Right hindlimb (tissue), 1 donor: ENCODE measurements around the gene MUSK.
"Not testable (repeated sequence)": the region's sequence is repeated elsewhere in the genome, so short reads cannot be mapped to it uniquely, and the experiment has no call there.

Source experiments
- DNase-seq: peaks from one replicate; pipeline ENCODE4 v3.0.0-alpha.2; 2018

Gene MUSK

DNA sequence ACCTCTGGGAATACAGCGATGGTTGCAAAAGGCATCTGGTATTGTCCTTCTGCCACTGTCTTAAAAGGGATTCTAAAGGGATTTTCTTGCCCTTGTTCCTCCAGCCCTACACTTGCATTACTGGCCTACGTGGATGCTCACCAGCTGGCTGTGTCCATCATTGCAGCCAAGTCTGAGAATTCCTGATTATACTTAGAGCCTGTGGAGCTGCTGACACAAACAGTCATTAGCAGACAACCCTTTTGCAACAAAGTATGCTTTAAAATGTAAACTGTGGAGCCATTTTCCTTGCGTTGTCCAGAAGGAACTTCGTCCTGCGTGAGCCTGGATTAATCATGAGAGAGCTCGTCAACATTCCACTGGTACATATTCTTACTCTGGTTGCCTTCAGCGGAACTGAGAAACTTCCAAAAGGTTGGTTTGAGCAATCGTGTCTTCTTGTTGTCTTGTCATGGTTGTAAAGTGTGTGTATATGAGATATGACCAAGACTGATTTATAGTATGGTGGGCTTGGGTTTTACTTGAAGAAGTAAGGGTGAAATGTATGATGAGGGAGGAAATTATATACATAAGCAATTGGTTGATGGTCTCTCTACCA, at the start of gene MUSK:
TSS of gene MUSK (plus strand) at position 222 of the 598 bp plus-strand sequence. CDS start at position 336, 114 bp downstream.
- peak; percentile 67 for DNase-seq

DNA sequence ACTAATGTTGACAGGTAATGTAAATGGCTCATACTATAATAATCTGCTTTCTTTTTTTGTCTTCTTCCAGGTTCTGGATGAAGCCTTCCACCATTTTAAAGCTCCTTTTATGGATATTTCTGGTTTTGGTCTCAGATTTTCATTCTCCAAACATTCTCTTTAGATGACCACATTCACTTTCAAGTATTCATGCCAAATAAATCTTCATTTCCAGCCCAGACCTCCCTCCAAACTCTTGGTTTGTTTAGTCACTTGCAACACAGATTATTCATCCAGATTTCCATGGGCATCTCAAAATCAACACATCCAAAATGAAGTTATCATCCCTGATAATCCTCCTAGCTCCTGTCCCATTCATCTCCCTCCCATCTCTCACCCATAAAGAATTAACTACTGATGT, 48.8 kb upstream of the MUSK start:
- no peak for DNase-seq

DNA sequence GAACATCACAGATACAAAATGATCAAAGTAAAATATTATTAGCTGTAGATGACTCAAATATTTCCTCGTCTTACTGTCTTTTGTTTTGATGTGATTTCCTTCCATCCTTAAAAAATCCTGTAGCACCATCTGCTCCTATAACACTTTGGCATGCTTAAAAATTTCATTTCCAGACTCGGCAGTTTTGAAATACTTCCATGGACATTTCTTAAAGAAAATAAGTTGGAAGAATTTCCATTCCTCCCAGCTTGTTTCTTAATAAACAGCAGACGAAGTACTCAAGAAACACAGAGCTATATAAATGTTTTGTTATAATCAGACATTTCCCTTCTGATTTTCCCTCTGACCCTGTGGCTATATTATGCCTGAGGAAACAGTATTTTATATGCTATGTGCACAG, 47.9 kb upstream of the MUSK start:
- DNase-seq: no peak

DNA sequence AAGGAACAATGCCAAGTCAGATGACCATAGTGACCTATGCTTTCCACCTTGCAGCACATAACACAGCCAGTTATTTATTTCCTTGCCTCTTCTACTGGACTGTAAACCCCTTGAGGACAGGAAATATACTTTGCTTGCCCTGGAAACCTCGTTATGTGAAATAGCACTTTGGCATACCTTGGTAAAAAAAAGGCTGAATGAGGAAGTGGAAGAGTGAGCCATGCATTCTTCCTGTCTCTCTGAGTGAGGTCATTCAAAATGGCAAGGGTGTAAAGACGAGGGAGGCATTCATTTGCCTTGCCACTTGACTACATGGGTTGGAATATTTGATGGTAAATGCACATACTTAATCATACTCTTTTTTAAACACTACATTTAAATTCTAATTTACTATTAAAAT, 46.2 kb upstream of the MUSK start:
- no peak for DNase-seq

DNA sequence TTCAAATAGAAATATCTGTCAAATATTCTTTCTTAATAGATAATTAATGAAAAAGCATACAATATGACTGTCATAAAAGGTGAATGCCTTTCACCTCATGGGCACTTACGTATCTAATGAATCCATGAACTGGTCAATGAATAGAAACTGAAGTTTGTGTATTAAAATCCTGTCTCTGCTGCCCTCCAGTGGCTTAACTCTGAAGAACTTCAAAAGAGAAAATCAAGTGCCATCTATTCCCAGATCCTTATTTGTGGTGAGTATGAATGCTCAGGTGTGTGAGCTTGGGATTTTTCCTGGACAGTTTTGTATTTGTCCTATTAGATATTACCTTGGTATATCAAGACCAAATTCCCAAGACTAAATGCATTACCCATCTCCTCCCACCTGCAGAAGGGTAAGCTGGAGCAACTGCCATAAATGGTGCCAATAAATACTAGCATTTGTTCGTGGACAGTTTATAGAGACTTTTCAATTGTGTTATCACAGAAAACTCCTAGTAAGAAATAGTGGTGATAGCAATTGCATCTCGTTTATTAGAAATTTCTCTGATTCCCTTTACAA, 45.0 kb upstream of the MUSK start:
- DNase-seq: no peak

DNA sequence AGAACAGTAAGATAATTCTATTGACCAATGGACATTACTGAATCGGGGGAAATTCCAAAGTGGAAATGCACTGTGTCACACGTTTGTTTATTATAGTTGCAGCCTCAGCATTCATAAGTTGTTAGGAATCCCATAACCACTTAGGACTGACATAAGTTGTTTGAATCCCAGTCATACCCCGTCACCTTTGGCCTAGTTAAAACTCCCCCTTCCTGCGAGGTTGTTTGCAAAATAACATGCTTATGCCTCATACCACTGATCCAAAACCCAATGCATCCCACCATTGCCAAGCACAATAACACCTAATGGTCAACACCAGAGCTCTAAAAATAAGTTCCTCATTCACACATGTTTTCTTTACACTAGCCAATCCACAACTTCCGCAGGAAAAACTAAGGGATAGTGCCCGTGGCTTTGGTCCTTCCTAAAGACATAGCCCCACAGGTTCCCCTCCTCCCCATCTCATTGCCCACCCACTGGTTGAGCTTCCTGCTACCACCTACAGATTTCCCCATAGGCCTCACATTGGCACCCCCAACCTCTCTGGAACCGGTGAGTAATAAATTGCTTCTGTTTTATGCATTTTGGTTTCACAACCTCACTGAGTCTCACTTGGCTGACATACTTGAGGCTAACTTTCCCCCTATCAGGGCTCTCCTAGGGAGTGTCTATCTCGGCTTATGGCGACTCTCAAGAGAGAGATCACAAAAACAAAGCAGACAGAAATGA, 42.3 kb upstream of the MUSK start:
- no peak for DNase-seq

DNA sequence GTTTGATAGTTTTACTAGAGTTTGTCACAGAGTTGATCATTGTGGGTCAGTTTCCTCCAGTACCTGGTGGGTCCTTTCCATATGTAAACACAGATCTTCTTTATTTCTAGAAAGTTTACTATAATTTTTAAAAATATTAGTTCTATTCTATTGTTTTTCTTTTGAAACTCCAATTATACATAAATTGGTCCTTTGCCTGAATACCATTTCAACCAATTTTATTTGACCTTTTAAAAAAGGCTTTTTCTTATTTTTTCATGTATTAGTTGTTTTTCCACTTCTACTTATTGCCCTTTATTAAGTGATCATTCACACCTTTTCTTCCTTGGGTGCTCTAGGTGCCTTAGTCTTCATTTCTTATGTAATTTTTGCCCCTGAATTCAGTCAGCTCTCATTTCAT, 33.0 kb upstream of the MUSK start:
- no peak for DNase-seq

DNA sequence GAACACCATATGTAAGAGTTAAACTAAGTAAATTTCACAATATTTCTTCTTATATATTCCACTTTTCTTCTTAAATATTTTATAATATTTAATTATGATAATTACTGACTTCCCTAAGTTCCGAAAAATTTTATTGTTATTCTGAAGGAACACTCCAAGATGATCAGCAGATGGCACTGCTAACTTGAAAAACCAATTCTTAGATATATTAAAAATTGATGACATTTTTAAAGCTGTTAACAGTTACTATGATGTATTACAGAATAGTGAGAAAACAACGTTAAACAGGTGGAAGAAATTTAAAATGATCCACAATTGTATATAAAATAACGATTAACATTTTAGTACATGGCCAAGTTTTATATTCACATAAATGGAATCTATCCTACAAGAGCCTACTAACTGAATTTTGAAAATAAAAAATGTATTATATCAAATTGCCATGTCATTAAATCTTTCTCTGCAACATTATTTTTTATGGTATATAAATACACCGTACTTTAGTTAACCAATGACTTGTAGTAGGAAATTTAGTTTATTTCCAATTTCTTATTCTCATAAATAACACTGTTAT, 30.1 kb upstream of the MUSK start:
- no peak for DNase-seq

DNA sequence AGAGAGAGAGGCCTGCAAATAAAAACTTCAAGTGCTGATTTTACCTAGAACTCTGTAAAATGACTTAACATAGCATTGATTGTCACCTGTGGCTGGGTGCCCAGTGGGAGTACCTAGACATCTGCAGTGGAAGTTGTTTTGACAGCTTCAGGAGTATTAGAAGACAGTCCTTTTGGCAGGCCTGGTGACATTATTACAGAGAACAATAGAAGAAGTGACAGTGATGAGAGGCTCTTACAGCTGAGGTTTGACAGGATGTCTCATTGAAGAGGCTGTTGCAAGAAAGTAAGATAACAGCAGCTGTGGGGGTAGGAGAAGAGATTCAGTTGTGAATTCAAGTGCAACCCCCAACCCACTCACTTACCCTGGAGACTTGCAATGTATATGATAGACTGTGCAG, 27.9 kb upstream of the MUSK start:
- no peak for DNase-seq

DNA sequence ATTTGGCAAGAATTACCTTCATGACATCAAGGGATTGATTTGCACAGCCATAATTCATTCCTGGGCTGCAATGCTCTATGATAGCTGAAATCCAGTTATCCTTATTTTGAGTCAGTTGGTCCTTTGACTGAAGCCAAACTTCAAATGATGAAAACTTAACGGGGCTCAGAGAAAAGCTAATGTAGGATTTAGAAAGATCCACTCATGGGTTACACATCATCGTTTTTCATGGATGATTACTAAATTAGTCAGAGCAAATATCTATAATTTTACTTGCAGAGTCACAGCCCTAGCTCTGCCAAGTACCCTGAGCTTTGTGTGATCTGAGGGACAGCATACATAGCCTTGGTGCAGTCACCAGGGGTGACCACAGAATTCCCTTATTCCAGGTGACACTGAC, 27.3 kb upstream of the MUSK start:
- no peak for DNase-seq

DNA sequence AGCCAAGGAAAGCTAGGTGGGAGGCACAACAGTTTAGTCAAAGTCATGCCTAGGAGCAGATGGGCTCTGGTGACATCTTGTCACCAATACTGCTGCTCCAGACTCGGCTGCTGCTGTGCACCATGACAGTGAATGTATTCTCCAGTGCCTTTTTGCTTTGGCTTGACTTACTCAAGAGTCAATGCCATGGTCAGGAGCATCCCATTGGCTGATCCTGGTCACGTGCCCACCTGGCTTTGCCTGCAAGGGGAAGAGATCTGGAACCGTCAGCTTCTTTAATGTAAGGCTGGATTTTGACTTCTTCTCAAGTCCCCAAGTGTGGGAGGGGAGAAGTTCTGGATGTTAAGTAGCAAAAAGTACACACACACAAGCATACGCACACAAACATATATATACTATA, 19.9 kb upstream of the MUSK start:
- no peak for DNase-seq

DNA sequence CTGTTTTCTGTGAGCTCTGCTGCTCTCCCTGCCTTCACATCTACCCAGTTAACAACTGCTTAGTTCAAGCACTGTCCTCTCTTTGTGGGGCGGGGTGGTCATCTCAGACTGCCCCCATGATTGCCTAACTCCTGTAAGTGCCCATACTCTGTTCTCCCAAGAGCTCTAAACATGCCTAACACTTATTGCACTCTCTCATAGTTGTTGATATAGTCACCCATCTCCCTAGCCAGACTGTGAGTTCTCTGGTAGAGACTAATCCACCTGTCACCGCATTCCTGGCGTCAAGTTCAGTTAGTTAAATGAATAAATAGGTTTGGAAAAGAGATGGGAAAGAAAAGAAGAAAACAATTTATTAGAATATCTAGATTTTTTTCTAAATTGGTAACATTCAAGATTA, 18.3 kb upstream of the MUSK start:
- DNase-seq: no peak

DNA sequence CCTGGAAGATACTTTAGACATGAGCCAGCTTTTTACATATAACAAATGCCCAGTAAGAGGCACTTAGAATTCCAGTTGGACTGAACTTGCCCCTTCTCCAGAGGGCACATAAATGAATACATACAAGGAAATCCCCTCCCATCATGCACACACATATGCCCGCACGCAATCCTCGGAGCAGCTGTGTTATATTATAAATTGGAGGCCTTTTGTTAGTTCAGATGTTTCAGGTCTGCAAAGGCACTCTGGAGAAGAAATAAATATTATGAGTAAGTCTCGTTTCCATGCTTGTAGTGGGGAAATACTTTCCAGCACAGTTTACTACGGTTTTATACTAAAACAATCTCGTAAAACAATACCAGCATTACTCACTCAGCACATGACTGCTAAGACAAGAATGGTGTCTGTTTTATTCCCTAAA, 17.6 kb upstream of the MUSK start:
- peak; percentile 71 for DNase-seq

DNA sequence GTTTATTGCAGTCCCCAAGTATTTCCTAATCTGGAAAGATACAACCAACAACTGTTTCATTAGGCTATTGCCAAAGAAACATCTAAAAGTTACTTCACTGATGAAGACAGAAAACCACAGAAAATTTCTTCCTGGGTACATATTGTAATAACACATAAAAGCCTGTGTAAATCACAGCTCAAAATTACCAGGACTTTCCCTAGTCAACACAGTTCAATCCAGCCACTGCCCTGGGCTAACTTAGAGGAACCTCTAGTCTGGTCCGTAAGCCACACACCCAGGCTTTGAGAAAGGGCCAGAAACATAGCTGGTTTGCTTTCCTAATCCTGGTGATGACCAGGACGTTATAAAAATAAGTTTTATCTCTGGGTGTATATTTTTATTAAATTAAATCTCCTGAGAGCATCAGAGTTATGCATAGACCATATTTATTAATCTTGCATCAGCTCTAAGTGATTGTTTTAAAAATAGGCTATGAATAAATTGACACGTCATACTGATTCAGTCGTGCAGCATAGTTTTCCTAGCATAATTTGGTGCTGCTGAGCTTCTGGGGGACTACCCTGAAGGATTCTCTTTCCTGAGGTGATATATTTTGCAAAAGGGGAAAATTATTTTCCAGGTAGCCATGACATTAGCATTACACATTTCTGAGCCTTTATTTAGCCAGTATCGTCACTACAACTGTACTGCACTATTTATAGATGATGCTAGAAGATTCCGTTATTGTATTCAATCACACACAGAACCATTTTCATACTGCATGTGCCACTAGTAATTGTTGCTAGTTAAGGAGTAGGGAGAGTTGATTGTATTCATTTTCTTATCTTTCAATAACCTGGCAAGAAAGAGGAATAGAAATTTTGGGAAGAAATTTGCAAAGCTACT, 12.6 kb upstream of the MUSK start:
- no peak for DNase-seq

DNA sequence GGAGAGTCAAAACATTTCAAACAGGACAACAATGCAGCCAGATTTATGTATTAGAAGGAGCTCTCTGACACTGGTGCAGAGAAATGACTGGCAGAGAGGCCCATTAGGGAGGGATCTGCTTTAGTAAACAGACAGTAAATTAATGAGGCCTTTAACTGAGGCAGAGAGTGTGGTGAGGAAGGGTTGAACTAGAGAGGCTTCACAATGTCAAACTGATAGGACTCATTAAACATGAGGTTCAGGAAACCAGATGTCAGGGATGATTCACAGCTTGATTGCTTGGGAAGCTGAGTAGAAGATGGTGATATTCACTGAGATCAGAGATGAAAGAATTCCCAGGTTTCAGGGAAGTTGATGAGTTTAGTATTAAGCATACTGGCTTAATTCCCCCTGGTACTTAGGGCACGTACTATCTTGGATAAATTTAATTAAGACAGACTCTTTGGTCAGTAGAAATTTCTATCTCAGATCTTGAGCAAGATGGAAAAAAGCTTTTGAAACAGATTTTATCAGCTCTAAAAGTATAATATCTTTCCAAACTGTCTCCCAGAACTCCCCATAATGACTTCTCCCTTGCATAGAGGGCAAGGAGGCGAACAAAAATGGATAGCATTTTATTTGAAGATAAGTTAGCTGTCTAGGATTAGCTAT, 8.6 kb upstream of the MUSK start:
- DNase-seq: no peak

DNA sequence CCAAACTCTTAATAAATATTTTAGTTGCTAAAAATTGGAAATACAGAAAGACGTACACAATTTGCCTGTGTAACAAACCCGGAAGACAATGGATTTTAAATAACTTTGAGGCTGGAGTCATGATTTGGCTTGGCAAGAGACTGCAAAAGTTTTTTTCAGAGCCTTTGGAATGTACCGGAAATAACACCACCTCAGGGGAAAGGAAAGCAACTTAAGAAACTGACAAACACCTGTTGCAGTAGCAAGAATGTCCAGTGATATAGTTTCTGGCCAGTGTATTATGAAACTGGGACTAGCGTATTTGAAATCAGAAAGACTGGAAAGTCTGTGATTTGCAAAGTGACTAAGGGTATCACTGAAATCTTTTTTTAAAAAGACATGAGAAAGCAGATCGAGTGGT, 842 bp downstream of the MUSK start:
- no peak for DNase-seq

DNA sequence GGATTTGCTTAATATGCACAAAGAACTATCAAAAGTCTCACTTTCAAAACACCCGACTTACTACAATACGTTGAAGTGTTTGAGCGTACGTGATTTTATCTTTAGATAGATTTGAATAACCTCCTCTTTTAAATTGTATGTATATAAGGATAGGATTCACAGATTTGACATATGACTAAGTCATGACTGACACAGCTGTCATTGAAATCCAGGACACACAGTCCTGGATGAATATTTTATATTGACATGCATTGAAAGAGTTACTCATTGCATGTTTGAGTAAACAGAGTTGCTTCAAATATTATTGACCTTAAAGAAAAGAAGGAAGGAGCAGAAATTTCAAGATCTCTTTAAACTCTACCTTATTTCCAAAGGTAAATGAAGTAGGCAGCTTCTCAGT, 3.3 kb downstream of the MUSK start:
- no peak for DNase-seq

DNA sequence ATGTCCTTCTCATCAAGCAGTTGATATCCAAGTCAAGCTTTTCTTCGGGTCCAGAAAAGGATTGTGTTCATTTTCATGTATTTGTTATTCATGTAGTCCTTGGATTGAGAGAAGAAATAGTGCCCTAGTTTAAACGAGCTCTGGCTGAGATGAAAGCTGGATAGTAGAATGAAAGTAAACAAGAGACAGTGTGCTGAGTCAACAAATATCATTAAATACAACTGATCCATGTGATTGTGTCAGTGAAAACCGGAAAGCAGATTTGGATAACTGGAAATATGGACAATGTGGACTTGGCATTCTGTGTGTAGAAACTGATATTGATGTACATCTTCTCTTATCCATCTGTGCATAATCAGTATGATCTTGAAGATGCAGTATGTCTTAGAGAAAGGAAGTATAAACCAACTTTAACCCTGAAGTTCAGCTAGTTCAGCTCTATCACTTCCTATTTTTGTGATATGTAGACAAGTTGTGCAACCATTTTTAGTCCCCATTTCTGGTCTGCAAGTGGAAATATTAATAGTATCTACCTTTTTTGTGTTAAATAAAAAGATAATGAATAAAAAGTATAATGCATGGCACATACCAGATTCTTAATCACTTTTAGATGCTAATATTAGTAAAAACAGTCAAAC, 4.4 kb downstream of the MUSK start:
- DNase-seq: no peak

DNA sequence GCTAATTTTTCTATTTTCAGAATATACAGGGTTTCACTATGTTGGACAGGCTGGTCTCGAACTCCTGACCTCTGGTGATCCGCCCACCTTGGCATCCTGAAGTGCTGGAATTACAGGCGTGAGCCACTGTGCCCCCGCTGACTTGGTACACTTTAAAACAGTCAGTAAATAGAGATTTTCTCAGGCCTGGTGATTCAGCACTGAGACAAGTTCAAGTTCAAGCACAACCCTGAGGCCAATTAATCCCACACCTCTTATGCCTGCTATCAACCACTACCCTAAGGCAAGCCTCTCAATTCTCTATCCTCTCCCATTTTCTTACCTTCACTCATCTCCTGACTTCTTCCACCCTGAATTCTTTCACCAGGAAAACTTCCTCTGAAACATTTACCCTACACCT, 18.9 kb downstream of the MUSK start:
- no peak for DNase-seq

DNA sequence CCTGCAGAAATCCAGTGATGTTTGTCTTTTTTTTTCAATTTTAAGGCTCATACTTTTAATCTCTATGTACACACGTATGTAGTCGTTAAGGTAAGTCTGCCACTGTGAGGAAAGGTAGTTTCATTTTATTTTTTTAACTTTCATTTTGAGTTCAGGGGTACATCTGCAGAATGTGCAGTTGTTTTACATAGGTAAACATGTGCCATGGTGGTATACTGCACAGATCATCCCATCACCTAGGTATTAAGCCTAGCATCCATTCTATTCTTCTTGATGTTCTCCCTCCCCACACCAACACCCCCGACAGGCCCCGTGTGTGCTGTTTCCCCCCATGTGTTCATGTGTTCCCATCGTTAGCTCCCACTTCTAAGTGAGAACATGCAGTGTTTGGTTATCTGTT, 19.7 kb downstream of the MUSK start:
- DNase-seq: no peak

DNA sequence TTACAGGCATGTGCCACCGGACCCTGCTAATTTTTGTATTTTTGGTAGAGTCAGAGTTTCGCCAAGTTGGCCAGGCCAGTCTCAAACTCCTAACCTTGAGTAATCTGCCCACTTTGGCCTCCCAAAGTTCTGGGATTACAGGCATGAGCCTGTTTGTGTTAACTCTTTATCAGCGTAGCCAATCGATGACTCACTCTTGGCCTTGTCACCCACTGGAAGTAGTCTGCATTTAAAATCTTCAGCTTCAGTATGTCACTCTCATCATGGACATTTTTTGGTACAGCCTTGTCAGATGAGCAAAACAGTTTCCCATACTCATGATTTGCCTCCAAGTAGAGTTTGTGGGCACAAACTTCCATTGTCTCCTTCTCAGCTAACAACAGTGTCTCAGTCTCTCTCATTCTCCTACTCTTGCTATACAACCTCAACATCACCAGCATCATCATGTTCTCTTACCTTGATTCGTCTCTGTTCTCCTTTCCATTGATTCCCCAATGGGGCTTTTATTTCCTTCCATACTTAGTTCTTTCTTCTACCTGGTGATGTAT, 22.5 kb downstream of the MUSK start:
- no peak for DNase-seq

DNA sequence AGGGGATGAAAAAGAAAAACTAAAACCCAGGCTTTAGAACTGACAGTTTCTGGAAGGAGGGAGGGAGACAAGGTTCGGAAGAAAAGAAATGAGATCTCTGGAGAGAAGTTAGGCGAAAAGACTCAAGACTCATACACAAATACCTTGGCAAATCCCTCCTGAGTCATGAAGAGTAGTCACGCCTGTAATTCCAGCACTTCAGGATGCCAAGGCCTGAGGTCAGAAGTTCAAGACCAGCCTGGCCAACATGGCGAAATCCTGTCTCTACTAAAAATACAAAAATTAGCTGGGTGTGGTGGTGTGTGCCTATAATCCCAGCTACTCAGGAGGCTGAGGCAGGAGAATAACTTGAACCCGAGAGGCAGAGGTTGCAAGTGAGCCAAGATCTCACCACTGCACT, 27.3 kb downstream of the MUSK start:
- DNase-seq: not testable (repeated sequence)
